Measurements from ENCODE around the gene ZBTB8A. TPM values are rescaled to one million over a fixed set of nuclear protein-coding genes. Genes with fewer than 3 reads are reported as not detected.

Gene ZBTB8A
- total and polyA plus RNA-seq, 4 donors = 0.93 to 3.3 (median 1.3) TPM

- WGBS = 97% methylated on average over 5 of the region's 5 CpGs
- no peak for DNase-seq (ENCODE audit: low spot score)
- TF ChIP-seq MAX (IDR thresholded peaks at IDR 0.05) (no peak), RXRA (IDR thresholded peaks at IDR 0.05) (no peak), FOXA2 (IDR thresholded peaks at IDR 0.05) (no peak), SP1 (IDR thresholded peaks at IDR 0.05) (no peak), TAF1 (conservative IDR thresholded peaks at IDR 0.05) (no peak), YY1 (IDR thresholded peaks at IDR 0.05) (no peak), NR2F2 (IDR thresholded peaks at IDR 0.05) (no peak), JUND (IDR thresholded peaks at IDR 0.05) (no peak), RAD21 (IDR thresholded peaks at IDR 0.05) (no peak), CTCF (IDR thresholded peaks at IDR 0.05; ENCODE audit: low read depth, low read length, missing input control) (no peak), ZBTB33 (IDR thresholded peaks at IDR 0.05) (no peak), REST (IDR thresholded peaks at IDR 0.05) (no peak), GABPA (IDR thresholded peaks at IDR 0.05 in 1 of 2, conservative IDR thresholded peaks at IDR 0.05 in 1 of 2) (no peak), EGR1 (IDR thresholded peaks at IDR 0.05; ENCODE audit: low read depth in 2 of 2) (no peak), HNF4G (IDR thresholded peaks at IDR 0.05) (no peak), ATF3 (IDR thresholded peaks at IDR 0.05) (no peak), HNF4A (conservative IDR thresholded peaks at IDR 0.05) (no peak), FOXA1 (IDR thresholded peaks at IDR 0.05) (no peak)
These were observed 79.5 kb downstream of the ZBTB8A start for GRCh38 chr1:32618673-32619221.

More at GRCh38 chr1:32618673-32619221, 79.5 kb downstream of the ZBTB8A start:
- Histone ChIP-seq H3K27me3 (ENCODE audit: control insufficient read depth in 4 of 4, insufficient read depth in 4 of 4, low read length in 3 of 4) (no peaks in the 10 kb centered on the region), H3K4me1 (ENCODE audit: control insufficient read depth in 4 of 4, insufficient read depth in 4 of 4, low read length in 3 of 4) (no peaks in the 10 kb centered on the region), H3K9me3 (ENCODE audit: control insufficient read depth in 4 of 4, low read length in 3 of 4) (no peaks in the 10 kb centered on the region), H3K9ac (ENCODE audit: low read depth in 1 of 2, low read length in 2 of 2) (no peak overlapping the region), H3K4me3 (ENCODE audit: low read depth in 1 of 3, low read length in 3 of 3) (no peak overlapping the region), H3K36me3 (ENCODE audit: control insufficient read depth in 4 of 4, insufficient read depth in 3 of 4, low read depth in 1 of 4, low read length in 3 of 4) (peaks cover 0 to 2% (median 0%) of the 10 kb centered on the region in 4 donors), H3K27ac (ENCODE audit: low read depth in 1 of 2, low read length in 2 of 2) (no peak overlapping the region)
